ENCODE measurements around the gene TMEM222.
"Not testable (repeated sequence)": the region's sequence is repeated elsewhere in the genome, so short reads cannot be mapped to it uniquely, and the experiment has no call there.

Gene TMEM222

GRCh38 chr1:27377760-27378495 is 56.0 kb downstream of the TMEM222 start:
- Mint-ChIP-seq H3K27me3 (peaks cover 19% of the 10 kb centered on the region), H3K27ac (no peak overlapping the region), H3K9me3 (no peaks in the 10 kb centered on the region), H3K4me1 (ENCODE audit: low read depth) (peaks cover 27% of the 10 kb centered on the region), H3K36me3 (ENCODE audit: low read depth) (no peaks in the 10 kb centered on the region), H3K4me3 (no peak overlapping the region)
- intact Hi-C loops (cut with micrococcal nuclease): no loop called here

GRCh38 chr1:27379564-27380122 is 57.7 kb downstream of the TMEM222 start:
- intact Hi-C loops (cut with micrococcal nuclease): no loop called here
- Mint-ChIP-seq H3K9me3 (no peaks in the 10 kb centered on the region), H3K36me3 (ENCODE audit: low read depth) (no peaks in the 10 kb centered on the region), H3K4me3 (no peak overlapping the region), H3K4me1 (ENCODE audit: low read depth) (peaks cover 32% of the 10 kb centered on the region), H3K27me3 (peaks cover 25% of the 10 kb centered on the region), H3K27ac (peak overlapping the region; percentile 12)

GRCh38 chr1:27380224-27380623 is 58.3 kb downstream of the TMEM222 start:
- Mint-ChIP-seq H3K4me1 (ENCODE audit: low read depth) (peaks cover 32% of the 10 kb centered on the region), H3K4me3 (no peak overlapping the region), H3K36me3 (ENCODE audit: low read depth) (no peaks in the 10 kb centered on the region), H3K27me3 (peaks cover 25% of the 10 kb centered on the region), H3K27ac (no peak overlapping the region), H3K9me3 (no peaks in the 10 kb centered on the region)
- intact Hi-C loops (cut with micrococcal nuclease): no loop called here

GRCh38 chr1:27380766-27381733 is 59.1 kb downstream of the TMEM222 start:
- Mint-ChIP-seq H3K4me3 (no peak overlapping the region), H3K36me3 (ENCODE audit: low read depth) (no peaks in the 10 kb centered on the region), H3K9me3 (no peaks in the 10 kb centered on the region), H3K27me3 (peaks cover 24% of the 10 kb centered on the region), H3K27ac (no peak overlapping the region), H3K4me1 (ENCODE audit: low read depth) (peaks cover 32% of the 10 kb centered on the region)
- intact Hi-C loops (cut with micrococcal nuclease): no loop called here

- intact Hi-C loops (cut with micrococcal nuclease): no loop called here
- Mint-ChIP-seq H3K9me3 (no peaks in the 10 kb centered on the region), H3K4me1 (ENCODE audit: low read depth) (peaks cover 32% of the 10 kb centered on the region), H3K27me3 (peaks cover 32% of the 10 kb centered on the region), H3K36me3 (ENCODE audit: low read depth) (no peaks in the 10 kb centered on the region), H3K4me3 (no peak overlapping the region), H3K27ac (peak overlapping the region; percentile 14)
These were observed 60.2 kb downstream of the TMEM222 start for GRCh38 chr1:27381969-27382762.

GRCh38 chr1:27383039-27383605 is 61.2 kb downstream of the TMEM222 start, which contains the start of gene CD164L2:
TSS of gene CD164L2 (minus strand) at chr1:27383333. CDS start at chr1:27383239, 94 bp downstream.
- peak within 1 kb of the TSS; percentile 61 for H3K27ac Mint-ChIP-seq
- no peaks in the 10 kb centered on the region for H3K36me3 Mint-ChIP-seq (ENCODE audit: low read depth)
- peaks cover 33% of the 10 kb centered on the region for H3K27me3 Mint-ChIP-seq
- no peak within 1 kb of the TSS for H3K4me3 Mint-ChIP-seq
- H3K4me1 Mint-ChIP-seq (ENCODE audit: low read depth): peaks cover 32% of the 10 kb centered on the region
- intact Hi-C loops (cut with micrococcal nuclease): no loop called here
- H3K9me3 Mint-ChIP-seq: no peaks in the 10 kb centered on the region

GRCh38 chr1:27383661-27384060 is 61.7 kb downstream of the TMEM222 start:
- H3K27me3 Mint-ChIP-seq: peaks cover 36% of the 10 kb centered on the region
- no peak overlapping the region for H3K4me3 Mint-ChIP-seq
- peak overlapping the region; percentile 61 for H3K27ac Mint-ChIP-seq
- peaks cover 32% of the 10 kb centered on the region for H3K4me1 Mint-ChIP-seq (ENCODE audit: low read depth)
- H3K9me3 Mint-ChIP-seq: no peaks in the 10 kb centered on the region
- intact Hi-C loops (cut with micrococcal nuclease): no loop called here
- no peaks in the 10 kb centered on the region for H3K36me3 Mint-ChIP-seq (ENCODE audit: low read depth)

- H3K9me3 Mint-ChIP-seq; H3K27ac Mint-ChIP-seq; intact Hi-C loops (cut with micrococcal nuclease); H3K36me3 Mint-ChIP-seq (ENCODE audit: low read depth); H3K4me3 Mint-ChIP-seq: not testable (repeated sequence)
- peaks cover 41% of the 10 kb centered on the region for H3K27me3 Mint-ChIP-seq
- H3K4me1 Mint-ChIP-seq (ENCODE audit: low read depth): peaks cover 26% of the 10 kb centered on the region
These were observed 62.8 kb downstream of the TMEM222 start for GRCh38 chr1:27384797-27385196.
